ENCODE results near the gene RNPEPL1. TPM values are rescaled to one million over a fixed set of nuclear protein-coding genes. Genes with fewer than 3 reads are reported as not detected.
A peak's percentile ranks its signal among the peaks of the same experiment; 100 is the strongest.

Gene RNPEPL1
- total RNA-seq, 2 experiments from 2014 or later, result 39.1 to 40.5 TPM

DNA sequence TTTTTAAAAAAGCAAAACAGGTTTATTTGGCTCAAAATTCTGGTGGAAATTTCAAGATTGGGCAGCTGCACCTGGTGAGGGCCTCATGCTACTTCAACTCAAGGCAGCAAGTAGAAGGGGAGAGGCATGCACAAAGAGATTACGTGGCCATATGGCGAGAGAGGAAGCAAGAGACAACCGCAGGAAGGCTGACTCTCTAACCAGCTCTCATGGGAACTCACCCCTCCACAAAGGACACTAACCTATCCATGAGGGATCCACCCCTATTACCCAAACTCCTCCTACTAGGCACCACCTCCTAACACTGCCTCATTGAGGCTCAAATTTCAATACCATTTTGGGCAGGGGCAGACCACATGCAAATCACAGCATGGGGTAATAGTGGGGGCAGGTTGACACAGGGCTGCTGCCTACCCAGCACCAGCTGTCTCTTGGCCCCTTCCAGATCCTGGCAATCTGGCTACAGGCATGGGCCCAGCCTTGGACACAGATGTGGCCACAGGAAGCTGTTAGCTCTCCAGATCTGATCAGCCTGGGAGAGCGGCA, 16.3 kb downstream of the RNPEPL1 start:
- no peaks in the 10 kb centered on the region for H3K9me3 Mint-ChIP-seq
- ChIA-PET CTCF (interaction anchor here (3.4 to 5.3 kb wide), 5 partner anchors 15 to 70 kb away, joined by 18 to 50 read pairs (median 22); no protein-coding TSS in a partner anchor), POLR2A (interaction anchor here (8.2 kb wide), 1 partner anchor 21 kb away, joined by 118 read pairs; the partner anchor contains the start of genes ANKMY1, DUSP28 and RNPEPL1)
- peak overlapping the region; percentile 95 for H3K4me3 Mint-ChIP-seq
- TF ChIP-seq, protein P1, sequence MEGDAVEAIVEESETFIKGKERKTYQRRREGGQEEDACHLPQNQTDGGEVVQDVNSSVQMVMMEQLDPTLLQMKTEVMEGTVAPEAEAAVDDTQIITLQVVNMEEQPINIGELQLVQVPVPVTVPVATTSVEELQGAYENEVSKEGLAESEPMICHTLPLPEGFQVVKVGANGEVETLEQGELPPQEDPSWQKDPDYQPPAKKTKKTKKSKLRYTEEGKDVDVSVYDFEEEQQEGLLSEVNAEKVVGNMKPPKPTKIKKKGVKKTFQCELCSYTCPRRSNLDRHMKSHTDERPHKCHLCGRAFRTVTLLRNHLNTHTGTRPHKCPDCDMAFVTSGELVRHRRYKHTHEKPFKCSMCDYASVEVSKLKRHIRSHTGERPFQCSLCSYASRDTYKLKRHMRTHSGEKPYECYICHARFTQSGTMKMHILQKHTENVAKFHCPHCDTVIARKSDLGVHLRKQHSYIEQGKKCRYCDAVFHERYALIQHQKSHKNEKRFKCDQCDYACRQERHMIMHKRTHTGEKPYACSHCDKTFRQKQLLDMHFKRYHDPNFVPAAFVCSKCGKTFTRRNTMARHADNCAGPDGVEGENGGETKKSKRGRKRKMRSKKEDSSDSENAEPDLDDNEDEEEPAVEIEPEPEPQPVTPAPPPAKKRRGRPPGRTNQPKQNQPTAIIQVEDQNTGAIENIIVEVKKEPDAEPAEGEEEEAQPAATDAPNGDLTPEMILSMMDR (IDR thresholded peaks at IDR 0.05), result no peak
- peaks cover 47% of the 10 kb centered on the region for H3K4me1 Mint-ChIP-seq (ENCODE audit: low read depth)
- DNase-seq (peak; percentile 17), ATAC-seq (no peak)
- H3K27me3 Mint-ChIP-seq, result no peaks in the 10 kb centered on the region
- H3K27ac Mint-ChIP-seq, result peak overlapping the region; percentile 60
- intact Hi-C loops (cut with micrococcal nuclease), result no loop called here
- peaks cover 19% of the 10 kb centered on the region for H3K36me3 Mint-ChIP-seq (ENCODE audit: low read depth)

DNA sequence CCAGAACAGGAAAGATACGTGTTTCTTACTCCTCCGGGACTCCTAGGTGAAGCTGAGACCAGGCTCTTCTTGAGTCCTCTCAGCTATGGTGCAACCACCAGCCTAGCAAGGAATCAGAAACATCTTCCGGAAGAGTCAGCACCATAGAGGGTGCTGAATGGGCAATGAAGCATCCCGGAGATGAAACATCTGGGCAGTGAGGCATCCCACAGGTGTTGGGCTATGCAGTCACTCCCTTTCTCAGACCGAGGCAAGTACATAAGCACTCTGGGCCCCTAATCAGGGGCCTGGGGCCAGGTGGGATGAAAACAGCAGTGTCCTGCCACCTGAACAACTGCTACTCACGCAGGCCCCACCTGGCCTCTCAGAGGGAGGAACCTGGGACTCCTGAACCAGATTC, 16.8 kb downstream of the RNPEPL1 start:
- intact Hi-C loops (cut with micrococcal nuclease), result no loop called here
- Mint-ChIP-seq H3K4me1 (ENCODE audit: low read depth) (peaks cover 42% of the 10 kb centered on the region), H3K27me3 (no peaks in the 10 kb centered on the region), H3K9me3 (no peaks in the 10 kb centered on the region), H3K36me3 (ENCODE audit: low read depth) (peaks cover 14% of the 10 kb centered on the region), H3K27ac (peak overlapping the region; percentile 60), H3K4me3 (peak overlapping the region; percentile 95)
- ChIA-PET CTCF (interaction anchor here (2.0 to 5.3 kb wide), 6 partner anchors 16 to 70 kb away, joined by 7 to 50 read pairs (median 22); no protein-coding TSS in a partner anchor), POLR2A (interaction anchor here (1.1 to 8.2 kb wide), 4 partner anchors 12 to 131 kb away, joined by 3 to 118 read pairs (median 14); partner anchors contain the start of genes ANKMY1, DUSP28 and RNPEPL1)
- DNase-seq (no peak), ATAC-seq (no peak)
- TF ChIP-seq, protein P1 (IDR thresholded peaks at IDR 0.05), result no peak

DNA sequence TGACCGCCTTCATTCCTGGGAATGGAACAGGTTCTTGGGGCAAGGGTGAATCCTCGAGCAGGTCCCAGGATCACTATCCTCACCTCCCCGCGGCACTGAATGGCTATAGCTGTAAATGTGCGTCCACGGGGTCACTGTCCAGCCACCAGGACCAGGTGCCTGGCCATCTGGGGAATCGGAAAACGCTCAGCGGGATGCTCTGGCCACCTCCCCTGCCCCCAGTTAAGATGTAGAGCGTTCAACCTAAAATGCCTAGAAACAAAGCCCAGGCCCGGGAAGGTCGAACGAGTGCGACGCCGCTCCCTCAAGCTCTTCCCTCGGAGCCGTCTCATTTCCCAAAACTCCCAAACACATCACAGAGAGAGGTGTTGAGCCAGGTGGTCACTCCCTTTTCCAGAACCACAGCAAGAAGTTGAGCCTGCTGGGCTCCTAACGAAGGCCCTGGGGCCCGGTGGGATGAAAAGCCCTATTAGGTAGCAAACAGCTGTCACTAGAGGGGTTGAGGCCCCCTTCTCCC, 17.5 kb downstream of the RNPEPL1 start:
- H3K27ac Mint-ChIP-seq, result peak overlapping the region; percentile 92
- TF ChIP-seq, protein P1 (IDR thresholded peaks at IDR 0.05), result no peak
- DNase-seq (no peak), ATAC-seq (no peak)
- H3K36me3 Mint-ChIP-seq (ENCODE audit: low read depth), result peaks cover 11% of the 10 kb centered on the region
- H3K4me1 Mint-ChIP-seq (ENCODE audit: low read depth), result peaks cover 36% of the 10 kb centered on the region
- H3K27me3 Mint-ChIP-seq, result no peaks in the 10 kb centered on the region
- CTCF ChIA-PET, result interaction anchor here (1.0 to 5.3 kb wide), 10 partner anchors 16 to 327 kb away, joined by 3 to 50 read pairs (median 13); no protein-coding TSS in a partner anchor
- peak overlapping the region; percentile 95 for H3K4me3 Mint-ChIP-seq
- POLR2A ChIA-PET, result interaction anchor here (0.7 to 8.2 kb wide), 9 partner anchors 10 to 130 kb away, joined by 3 to 118 read pairs (median 4); partner anchors contain the start of genes ANKMY1, DUSP28 and RNPEPL1
- intact Hi-C loops (cut with micrococcal nuclease), result no loop called here
- no peaks in the 10 kb centered on the region for H3K9me3 Mint-ChIP-seq

DNA sequence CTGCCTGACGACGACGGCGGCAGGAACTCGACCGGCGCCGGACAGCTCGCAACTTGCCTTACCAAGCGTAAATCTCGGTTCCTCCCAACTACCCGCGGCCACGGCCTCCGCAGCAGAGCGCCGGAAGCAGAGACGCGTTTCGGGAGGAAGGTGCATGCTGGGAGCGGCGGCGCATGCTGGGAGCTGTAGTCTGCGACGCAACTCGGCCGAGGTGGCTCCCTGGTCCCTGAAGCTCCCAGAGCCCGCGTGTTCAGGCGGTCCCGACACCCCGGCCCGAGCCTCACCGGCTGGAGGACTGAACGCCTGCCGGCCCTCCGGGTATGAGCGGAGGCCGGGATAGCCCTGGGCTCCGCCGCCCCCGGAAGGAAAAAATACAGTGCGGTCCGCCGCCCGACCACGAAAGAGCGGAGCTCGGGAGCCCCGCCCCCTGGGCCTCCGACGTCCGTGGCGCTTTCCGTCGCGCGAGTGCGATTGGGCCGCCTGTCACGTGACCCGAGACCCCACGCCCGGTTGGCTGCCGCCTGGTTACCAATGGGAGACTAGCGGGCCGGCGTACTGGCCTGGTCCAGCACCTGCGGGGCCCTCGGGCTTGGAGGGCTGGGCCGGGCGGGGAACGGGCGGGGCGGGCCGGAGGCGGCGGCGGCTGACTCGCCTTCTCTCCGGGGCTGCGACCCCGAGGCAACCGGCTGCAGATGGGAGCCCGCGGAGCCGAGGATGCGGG, 18.1 kb downstream of the RNPEPL1 start, which contains the start of gene CAPN10:
TSS of gene CAPN10 (plus strand) at position 537 of the 721 bp plus-strand sequence. CDS start at position 715, 178 bp downstream.
- peak within 1 kb of the TSS; percentile 95 for H3K4me3 Mint-ChIP-seq
- peak; percentile 98 for DNase-seq
- TF ChIP-seq, protein P1 (IDR thresholded peaks at IDR 0.05), result no peak
- H3K9me3 Mint-ChIP-seq, result no peaks in the 10 kb centered on the region
- peak within 1 kb of the TSS; percentile 92 for H3K27ac Mint-ChIP-seq
- intact Hi-C loops (cut with micrococcal nuclease), result no loop called here
- ChIA-PET CTCF (interaction anchor here (1.0 to 5.3 kb wide), 12 partner anchors 17 to 327 kb away, joined by 3 to 50 read pairs (median 8); no protein-coding TSS in a partner anchor), POLR2A (interaction anchor here (0.7 to 8.2 kb wide), 12 partner anchors 9 to 129 kb away, joined by 3 to 118 read pairs (median 4); partner anchors contain the start of genes ANKMY1, DUSP28, GPR35 and RNPEPL1)
- H3K36me3 Mint-ChIP-seq (ENCODE audit: low read depth), result peaks cover 8% of the 10 kb centered on the region
- peaks cover 36% of the 10 kb centered on the region for H3K4me1 Mint-ChIP-seq (ENCODE audit: low read depth)
- H3K27me3 Mint-ChIP-seq, result no peaks in the 10 kb centered on the region
- ATAC-seq, result peak; percentile 88
